GM21529 (cell line): Measurements from ENCODE around the gene CDKN3.
"Not testable (repeated sequence)": the region's sequence is repeated elsewhere in the genome, so short reads cannot be mapped to it uniquely, and the experiment has no call there.

Source experiments
- ATAC-seq: cut with Tn5 transposase; IDR thresholded peaks from one replicate; pipeline ENCODE4 v1.9.1; 2021; ENCODE audit not compliant: unreplicated experiment

Gene CDKN3

DNA sequence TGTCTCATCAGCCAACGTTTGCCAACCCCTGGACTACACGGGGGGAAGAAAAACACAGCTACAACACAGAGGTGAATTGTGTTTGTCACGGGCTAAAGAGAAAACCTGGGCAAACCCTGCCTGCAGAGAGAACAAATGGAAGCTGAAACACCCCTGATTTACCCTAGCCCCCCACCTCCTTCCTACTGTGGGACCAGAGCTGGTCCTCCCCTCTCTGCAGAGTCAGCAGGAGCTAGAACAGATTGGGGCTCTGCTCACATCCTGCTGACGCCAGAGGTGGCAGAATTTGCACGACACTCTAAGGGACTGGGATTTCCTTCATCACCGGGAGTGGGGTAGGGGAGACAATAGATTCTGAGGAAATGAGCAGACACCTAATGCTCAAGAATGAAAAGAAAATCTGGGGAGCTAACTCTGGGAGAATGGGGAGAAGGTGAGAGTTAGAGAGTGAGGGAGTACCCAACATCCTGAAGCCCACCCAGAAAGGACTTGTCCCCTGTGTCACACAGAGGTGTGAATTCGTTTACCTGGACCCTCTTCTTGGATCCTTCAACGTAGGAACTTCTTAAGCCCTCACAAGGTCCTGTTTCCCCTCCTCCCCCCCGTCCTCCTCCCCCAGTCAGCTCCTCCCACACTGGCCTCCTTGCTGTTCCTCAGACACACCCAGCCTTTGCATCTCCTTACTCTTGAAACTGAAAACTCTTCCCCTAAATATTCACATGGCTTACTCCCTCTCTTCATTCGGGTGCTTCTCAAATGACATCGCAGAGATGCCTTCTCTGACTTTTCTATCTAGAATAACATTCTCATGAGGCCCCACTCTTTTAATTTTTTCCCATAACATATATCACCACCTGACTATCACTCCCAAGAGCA, 26.2 kb upstream of the CDKN3 start:
- ATAC-seq, result no peak

DNA sequence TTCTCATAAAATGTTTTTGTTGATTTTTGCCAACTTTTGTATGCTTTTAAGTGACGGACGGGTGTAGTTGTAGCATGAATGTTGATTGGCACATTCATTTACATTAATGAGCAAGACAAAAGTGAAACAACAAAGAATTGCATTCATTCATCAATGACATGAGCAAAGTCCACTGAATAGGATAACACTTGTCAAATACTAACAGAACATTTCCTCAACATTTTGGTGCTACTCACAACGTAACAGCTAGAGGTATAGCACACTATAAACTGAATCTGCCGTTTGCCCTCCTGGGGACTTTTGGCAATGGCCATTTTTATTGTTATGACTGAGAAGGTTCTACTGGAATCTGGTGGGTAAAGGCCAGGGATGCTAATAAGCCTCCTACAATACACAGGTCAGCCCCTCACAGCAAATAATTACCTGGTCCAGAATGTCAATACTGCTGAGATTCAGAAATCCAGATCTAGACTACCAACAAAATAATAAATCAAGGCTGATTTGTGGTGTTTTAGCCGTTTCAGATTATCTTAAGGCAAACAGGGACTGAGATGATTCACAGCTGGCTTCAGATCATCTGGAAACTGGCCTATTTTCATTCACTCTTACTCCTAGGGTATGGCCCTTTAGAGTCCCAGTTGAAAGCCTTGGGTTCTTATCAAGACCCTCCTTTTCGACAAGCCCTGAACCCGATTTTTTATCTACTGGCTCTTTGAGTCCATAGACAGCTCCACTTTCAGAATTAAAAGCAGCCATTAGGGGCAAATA, 22.5 kb upstream of the CDKN3 start:
- no peak for ATAC-seq

DNA sequence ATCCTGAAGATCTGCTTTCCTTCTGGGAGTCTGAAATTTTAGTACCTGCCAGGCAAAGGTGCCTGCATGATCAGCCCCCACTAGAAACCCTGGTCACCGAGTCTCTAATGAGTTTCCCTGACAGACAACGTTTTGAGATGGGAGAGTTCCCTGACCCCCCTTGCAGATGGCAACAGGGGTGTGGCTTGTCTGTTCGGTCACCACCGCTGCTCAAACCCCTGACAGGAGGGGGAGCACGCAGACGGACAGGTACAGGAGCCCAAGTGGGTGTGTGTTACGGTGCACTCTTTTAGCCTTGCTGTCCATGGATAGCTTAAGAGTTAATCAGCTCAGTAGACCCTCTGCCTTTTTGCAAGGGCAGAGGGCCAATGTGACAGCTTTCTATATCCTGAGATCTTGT, 19.3 kb upstream of the CDKN3 start:
- no peak for ATAC-seq

DNA sequence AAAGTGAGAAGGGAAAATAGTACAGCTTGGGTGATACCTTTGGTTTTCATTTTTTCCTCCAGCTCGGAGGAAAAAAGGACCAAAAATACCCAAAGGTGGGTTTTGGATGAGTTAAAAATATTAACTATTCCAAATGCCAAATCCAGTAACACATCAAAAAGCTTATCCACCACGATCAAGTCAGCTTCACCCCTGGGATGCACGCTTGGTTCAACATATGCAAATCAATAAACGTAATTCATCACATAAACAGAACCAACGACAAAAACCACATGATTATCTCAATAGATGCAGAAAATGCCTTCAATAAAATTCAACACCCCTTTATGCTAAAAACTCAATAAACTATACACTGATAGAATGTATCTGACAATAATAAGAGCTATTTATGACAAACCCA, 17.9 kb upstream of the CDKN3 start:
- not testable (repeated sequence) for ATAC-seq

DNA sequence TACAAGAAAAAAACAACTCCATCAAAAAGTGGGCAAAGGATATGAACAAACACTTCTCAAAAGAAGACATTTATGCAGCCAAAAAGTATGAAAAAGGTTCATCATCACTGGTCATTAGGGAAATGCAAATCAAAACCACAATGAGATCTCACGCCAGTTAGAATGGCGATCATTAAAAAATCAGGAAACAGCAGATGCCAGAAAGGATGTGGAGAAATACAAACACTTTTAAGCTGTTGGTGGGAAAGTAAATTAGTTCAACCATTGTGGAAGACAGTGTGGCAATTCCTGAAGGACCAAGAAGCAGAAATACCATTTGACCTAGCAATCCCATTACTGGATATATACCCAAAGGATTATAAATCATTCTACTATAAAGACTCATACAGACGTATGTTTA, 16.2 kb upstream of the CDKN3 start:
- ATAC-seq, result not testable (repeated sequence)

DNA sequence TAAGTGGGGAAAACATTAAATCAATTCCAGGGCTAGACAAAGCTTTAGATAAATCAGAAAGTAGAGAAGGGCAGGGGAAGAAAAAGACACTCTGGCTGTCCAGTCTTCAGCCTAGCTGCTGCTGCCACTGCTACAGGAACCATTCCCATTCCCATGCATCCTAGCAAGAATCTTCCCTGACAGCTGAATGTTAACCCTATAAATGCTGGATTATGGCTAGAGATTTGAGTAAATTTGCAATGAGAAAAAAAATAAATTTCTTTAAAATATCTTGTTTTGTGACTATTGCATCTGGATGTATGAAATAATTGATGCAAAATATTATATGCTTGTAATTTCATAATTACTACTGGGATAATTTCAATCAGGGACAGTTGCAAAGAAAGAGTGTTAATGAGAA, 15.0 kb upstream of the CDKN3 start:
- ATAC-seq, result no peak

DNA sequence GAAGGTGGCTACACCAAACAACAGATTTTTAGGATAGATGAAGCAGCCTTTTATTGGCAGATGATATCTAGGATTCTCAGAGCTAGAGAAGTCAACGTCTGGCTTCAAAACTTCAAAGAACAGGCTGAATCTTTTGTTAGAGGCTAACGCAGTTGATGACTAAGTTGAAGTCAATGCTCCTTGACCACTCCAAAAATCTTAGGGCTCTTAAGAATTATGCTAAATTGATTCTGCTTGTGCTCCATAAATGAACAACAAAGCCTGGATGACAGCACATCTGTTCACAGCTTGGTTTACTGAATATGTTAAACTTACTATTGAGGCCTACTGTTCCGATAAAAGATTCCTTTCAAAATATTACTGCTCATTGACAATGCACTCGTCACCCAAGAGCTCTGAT, 13.0 kb upstream of the CDKN3 start:
- no peak for ATAC-seq

DNA sequence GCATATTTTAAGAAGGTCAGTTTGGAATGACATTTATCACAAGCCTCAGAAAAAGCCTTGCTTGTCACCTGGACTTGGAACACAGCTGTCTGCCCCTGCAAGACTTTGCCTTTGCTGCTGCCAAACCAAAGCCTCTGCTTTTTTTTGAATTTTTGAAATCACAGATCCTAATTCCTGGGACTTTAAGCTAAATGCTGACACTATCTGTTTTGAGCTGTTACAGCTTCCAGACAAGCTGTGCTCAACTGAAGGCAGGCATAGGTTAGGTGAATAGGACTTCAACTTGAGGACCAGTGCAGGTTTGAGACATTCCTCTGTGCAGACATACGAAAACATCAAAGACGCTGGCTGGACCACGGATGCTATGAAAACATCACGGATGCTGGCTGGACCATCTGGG, 11.3 kb upstream of the CDKN3 start:
- no peak for ATAC-seq

DNA sequence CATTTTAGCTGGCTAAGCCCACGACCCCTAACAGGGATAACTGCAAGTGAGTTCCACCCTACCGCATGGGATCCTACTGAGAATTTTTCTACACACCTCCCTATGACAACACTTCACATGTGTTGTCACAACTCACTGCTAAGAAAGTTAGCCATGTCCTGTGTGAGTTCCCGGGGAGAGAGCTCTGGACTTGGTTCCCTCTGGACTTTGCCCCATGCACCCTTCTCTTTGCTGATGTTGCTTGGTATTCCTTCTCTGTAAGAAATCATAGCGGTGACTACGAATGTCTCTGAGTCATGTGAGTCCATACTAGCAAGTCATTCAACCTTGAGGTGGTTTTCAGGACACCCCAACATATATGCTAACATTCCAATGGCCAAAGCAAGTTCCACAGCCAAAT, 9.5 kb upstream of the CDKN3 start:
- ATAC-seq, result no peak

DNA sequence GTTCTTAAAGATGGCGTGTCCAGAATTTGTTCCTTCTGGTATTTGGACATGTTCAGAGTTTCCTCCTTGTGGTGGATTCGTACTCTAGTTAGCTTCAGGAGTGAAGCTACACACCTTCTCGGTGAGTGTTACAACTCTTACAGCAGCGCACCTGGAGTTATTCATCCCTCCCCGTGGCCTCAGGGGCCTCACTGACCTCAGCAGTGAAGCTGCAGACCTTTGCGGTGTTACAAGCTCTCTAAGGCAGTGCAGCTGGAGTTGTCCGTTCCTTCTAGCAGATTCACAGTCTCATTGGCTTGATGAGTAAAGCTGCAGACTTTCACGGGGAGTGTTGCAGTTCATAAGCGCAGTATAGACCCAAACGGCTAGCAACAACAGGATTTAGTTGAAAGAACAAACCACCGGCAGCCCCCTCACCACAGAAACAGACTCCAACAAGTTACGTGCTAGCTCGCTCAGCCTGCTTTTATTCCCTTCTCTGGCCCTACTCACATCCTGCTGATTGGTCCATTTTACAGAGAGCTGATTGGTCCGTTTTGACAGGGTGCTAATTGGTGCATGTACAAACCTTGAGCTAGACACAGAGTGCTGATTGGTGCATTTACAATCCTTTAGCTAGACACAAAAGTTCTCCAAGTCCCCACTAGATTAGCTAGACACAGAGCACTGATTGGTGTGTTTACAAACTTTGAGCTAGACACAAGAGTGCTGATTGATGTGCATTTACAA, 4.5 kb upstream of the CDKN3 start:
- no peak for ATAC-seq

DNA sequence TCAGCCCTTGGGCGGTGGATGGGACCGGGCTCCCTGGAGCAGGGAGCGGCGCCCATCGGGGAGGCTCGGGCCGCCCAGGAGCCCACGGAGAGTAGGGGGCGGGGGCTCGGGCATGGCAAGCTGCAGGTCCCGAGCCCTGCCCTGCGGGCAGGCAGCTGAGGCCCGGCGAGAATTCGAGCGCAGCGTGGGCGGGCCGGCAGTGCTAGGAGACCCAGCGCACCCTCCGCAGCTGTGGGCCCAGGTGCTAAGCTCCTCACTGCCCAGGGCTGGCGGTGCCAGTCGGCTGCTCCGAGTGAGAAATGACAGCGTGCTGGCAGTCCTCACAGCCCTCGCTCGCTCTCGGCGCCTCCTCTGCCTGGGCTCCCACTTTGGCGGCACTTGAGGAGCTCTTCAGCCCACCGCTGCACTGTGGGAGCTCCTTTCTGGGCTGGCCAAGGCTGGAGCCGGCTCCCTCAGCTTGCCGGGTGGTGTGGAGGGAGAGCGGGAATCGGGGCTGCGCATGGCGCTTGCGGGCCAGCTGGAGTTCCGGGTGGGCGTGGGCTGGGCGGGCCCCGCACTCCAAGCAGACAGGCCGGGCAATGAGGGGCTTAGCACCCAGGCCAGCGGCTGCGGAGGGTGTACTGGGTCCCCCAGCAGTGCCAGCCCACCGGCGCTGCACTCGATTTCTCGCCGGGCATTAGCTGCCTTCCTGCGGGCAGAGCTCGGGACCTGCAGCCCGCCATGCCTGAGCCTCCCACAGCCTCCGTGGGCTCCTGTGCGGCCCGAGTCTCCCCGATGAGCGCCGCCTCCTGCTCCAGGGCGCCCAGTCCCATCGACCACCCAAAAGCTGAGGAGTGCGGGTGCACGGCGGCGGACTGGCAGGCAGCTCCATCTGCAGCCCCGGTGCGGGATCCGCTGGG, 3.6 kb upstream of the CDKN3 start:
- not testable (repeated sequence) for ATAC-seq

DNA sequence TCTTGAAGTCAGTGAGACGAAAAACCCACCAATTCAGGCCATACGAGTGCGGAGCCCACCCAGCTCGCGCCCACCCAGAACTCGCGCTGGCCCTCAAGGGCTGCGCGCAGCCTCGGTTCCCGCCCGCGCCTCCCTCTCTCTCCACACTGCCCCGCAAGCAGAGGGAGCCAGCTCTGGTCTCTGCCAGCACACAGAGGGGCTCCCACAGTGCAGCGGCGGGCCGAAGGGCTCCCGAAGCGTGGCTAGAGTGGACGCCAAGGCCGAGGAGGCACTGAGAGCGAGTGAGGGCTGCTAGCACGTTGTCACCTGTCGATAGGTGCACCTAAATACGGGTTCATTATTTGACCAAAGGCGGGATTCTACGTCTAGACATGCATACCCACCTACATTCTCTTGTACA, 2.2 kb upstream of the CDKN3 start:
- ATAC-seq, result no peak

DNA sequence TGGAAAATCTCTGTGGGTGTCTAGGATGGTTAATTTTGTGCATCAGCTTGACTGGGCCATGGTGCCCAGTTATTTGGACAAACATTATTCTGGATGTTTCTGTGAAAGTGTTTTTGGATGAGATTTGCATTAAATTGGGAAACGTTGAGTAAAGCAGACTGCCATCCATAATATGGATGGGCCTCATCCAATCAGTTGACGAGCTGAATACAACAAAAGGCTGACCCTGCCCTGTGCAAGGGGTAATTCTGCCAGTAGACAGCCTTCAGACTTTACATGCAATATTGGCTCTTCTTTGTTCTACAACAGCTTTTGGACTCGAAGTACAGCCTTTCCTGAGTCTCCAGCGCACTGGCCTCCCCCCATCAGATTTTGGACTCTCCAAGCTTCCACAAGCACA, 1.5 kb upstream of the CDKN3 start:
- ATAC-seq, result no peak

DNA sequence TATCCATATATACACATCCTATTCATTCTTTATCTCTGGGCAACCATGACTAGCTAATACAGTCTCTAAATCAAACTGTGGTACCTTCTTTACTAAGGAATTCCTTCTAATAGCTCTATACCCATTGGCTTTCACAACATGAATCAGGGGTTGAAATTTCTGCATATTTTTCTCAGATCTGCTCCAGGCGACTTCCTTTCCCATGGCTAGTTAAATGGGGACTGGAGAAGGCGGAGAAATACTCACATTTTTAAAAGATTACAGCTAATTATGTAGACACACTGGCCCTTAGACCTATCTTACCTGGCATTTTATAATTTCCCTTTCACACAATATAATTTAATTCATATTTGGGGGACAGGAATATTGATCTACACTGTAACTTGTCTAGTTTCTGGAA, 1.1 kb upstream of the CDKN3 start:
- ATAC-seq, result no peak

DNA sequence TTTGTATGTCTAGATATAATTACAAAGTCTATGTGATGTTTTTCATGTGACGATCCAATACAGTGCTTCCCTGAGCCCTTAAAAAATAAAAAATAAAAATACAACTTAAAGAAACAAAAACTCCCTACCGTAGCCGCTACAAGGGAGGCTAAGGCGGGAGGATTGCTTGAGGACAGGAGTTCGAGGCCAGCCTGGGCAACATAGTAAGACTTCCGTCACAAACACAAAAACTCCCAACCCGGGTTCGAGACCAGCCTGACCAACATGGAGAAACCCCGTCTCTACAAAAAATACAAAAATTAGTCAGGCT, 669 bp upstream of the CDKN3 start:
- ATAC-seq, result no peak

DNA sequence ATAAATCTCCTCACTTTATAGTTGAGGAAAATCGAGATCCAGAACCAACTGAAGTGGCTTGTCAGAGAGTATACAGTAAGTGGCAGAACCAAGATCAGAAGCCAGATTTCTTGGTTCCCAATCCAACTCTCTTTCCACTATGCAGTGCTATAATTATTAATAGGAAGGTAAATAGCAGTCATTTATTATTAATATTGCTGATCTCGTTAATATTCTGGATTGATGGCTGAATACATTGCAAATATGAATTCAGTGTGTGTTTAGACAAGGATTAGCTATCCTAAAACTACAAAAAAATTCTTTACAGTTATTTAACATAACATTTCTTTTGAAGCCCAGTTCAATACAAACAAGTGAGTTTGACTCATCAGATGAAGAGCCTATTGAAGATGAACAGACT, 2.8 kb downstream of the CDKN3 start:
- ATAC-seq, result no peak

DNA sequence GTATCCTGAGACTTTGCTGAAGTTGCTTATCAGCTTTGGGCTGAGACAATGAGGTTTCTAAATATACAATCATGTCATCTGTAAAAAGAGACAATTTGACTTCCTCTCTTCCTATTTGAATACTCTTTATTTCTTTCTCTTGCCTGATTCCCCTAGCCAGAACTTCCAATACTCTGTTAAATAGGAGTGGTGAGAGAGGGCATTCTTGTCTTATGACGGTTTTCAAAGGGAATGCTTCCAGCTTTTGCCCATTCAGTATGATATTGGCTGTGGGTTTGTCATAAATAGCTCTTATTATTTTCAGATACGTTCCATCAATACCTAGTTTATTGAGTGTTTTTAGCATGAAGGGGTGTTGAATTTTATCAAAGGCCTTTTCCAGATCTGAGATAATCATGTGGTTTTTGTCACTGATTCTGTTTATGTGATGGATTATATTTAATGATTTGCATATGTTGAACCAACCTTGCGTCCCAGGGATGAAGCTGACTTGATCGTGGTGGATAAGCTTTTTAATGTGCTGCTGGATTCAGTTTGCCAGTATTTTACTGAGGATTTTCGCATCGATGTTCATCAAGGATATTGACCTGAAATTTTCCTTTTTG, 6.7 kb downstream of the CDKN3 start:
- not testable (repeated sequence) for ATAC-seq

DNA sequence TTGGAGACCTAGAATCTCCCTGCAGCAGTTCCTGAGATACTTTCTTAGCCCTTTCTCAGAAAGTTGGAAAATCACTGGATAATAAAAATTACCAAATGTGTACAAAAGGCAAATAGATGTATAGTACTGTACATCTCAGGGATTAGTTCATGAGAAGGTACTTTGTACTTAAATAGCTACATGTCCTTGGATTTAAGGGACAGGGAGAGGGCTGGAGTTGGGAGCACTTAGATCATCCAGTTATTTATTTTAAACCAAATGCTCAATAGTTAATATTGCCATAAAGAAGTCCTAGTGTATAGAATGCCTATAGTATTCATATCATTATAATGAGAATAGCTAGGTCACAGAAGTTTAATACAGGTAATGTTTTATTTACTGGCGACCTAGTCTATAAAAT, 13.4 kb downstream of the CDKN3 start:
- no peak for ATAC-seq

DNA sequence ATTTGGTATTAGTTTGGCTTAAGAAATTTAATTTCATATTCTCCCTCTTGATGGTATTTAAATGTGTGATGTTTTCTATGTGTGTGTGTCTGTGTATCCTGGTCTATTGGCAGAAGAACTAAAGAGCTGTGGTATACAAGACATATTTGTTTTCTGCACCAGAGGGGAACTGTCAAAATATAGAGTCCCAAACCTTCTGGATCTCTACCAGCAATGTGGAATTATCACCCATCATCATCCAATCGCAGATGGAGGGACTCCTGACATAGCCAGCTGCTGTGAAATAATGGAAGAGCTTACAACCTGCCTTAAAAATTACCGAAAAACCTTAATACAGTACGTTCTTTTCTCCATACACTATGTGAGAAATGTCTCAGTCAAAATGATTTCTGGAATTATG, 14.6 kb downstream of the CDKN3 start:
- ATAC-seq, result no peak

DNA sequence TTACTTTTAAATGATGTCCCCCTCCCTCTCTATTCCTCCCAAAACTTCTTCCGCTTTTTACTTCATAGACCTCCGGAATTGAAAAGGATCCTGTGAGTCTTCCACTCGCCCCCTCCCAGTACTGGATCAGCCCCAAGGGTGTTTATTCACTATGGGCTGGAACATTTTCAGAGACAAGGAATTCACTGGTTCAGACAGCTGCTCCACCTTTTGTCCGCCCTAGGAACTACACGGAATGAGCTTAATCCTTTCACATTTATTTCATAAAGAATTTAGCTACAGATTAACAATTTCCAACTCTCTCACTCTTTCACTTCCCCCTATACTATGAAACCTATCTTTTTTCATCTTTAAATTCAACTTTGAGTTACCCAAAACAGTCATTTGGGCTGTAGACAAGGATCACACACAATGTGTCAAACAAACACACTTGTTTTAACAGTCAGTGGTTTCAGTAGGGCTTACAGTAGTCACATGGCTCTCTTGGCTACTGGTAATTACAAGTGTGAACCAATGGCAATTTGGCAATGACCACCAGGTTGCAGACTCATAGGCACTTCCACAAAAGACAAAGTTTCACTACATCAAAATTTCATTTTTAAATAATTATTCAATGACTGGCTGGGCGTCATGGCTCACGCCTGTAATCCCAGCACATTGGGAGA, 23.8 kb downstream of the CDKN3 start:
- ATAC-seq, result peak; percentile 48
